Stimulated activated naive CD4-positive, alpha-beta T cell treated with Interleukin-2 at 50 U/mL for 16 hours (primary cell): ENCODE results near the gene ENTREP3.

Experiments
- DNase-seq: peaks from one replicate; lab custom pipeline; 2025; lab: John Stamatoyannopoulos, UW

Gene ENTREP3

DNA sequence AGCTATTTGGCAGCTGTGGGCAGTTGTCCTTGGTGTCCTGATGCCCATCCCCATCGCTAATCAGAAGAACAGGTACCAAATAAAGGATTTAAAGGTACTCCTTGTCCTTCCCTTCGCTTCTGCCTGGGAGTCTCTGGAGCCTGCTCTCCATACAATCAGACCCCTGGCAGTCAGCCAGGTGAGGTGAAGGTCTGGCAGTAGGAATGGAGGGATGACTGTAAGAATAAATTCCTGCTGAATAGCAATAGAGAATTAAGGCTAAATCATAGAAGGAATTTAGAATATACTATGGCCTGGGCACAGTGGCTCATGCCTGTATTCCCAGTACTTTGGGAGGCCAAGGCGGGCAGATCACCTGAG lies 56.8 kb downstream of the ENTREP3 start:
- DNase-seq: no peak

- no peak for DNase-seq
Observed at GRCh38 chr1:155197901-155198546, 57.3 kb downstream of the ENTREP3 start.
